ENCODE data around the gene UBE2M.
"Not testable (repeated sequence)": the region's sequence is repeated elsewhere in the genome, so short reads cannot be mapped to it uniquely, and the experiment has no call there.

DNA sequence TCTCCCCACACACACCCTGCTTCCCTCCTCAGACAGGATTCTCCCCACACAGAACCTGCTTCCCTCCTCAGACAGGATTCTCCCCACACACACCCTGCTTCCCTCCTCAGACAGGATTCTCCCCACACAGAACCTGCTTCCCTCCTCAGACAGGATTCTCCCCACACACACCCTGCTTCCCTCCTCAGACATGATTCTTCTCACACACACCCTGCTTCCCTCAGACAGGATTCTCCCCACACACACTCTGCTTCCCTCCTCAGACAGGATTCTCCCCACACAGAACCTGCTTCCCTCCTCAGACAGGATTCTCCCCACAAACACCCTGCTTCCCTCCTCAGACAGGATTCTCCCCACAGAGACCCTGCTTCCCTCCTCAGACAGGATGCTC is 19.2 kb downstream of the UBE2M start:
- not testable (repeated sequence) for TF ChIP-seq EZH2phosphoT487 (IDR thresholded peaks at IDR 0.05; ENCODE audit: insufficient read depth, low read depth); EZH2 (IDR thresholded peaks at IDR 0.05; ENCODE audit: insufficient read depth, poor library complexity, severe bottlenecking)

Measured in GM23248 (cell line).